Activated B cell treated with CpG ODN at 0.5 μM for 24 hours (primary cell): Measurements from ENCODE around the gene SH2D3C. TPM values are rescaled to one million over a fixed set of nuclear protein-coding genes. Genes with fewer than 3 reads are reported as not detected.

Experiments used
- ATAC-seq: fragments of 200-7000 bp; cut with Tn5 transposase; one replicate; pipeline ENCODE4 v1.10.0; 2021; ENCODE audit warnings: low read depth, mild to moderate bottlenecking, moderate library complexity
- CTCF ChIA-PET: fragments of 350-600 bp; sonication (Branson Sonifier 250); formaldehyde crosslinking; loops from one replicate; lab custom pipeline; 2021; ENCODE audit warnings: antibody characterized with exemption; lab: Charles Lee
- POLR2A ChIA-PET: fragments of 350-600 bp; sonication (Branson Sonifier 250); formaldehyde crosslinking; loops from one replicate; lab custom pipeline; 2021; ENCODE audit warnings: antibody characterized with exemption; lab: Charles Lee
- DNase-seq: peaks from one replicate; pipeline ENCODE4 v3.0.0; 2022
- H3K27ac Mint-ChIP-seq: one replicate; pipeline ENCODE4 v1.8.0; 2020; ENCODE audit warnings: mixed read lengths
- H3K27me3 Mint-ChIP-seq: one replicate; pipeline ENCODE4 v1.8.0; 2021; ENCODE audit warnings: mixed read lengths
- H3K36me3 Mint-ChIP-seq: one replicate; pipeline ENCODE4 v1.8.0; 2021; ENCODE audit warnings: low read depth, mixed read lengths
- H3K4me1 Mint-ChIP-seq: one replicate; pipeline ENCODE4 v1.8.0; 2021; ENCODE audit warnings: mixed read lengths
- H3K4me3 Mint-ChIP-seq: one replicate; pipeline ENCODE4 v1.8.0; 2020; ENCODE audit warnings: mild to moderate bottlenecking, mixed read lengths
- H3K9me3 Mint-ChIP-seq: one replicate; pipeline ENCODE4 v1.8.0; 2020; ENCODE audit warnings: mixed read lengths
- intact Hi-C: fragments of 100-400 bp; cut with micrococcal nuclease; formaldehyde crosslinking; loops from one replicate; pipeline ENCODE4 v1.15.1; 2024
- total RNA-seq: library from RNA; stranded (reverse); gene quantifications from 2 replicates; pipeline ENCODE4 v1.2.3, GENCODE V29; 2022
- TF ChIP-seq, protein P1 (sequence below): fragments of 200-600 bp; IDR thresholded peaks from one replicate; pipeline ENCODE4 v1.8.0; 2022; ENCODE audit warnings: antibody characterized with exemption, mild to moderate bottlenecking

Gene SH2D3C
- total RNA-seq, 1 donor from 2014 or later, result 51.8 TPM

- intact Hi-C loops, result no loop called here
- CTCF ChIA-PET, result no interaction called here
- POLR2A ChIA-PET, result interaction anchor here (0.7 to 1.2 kb wide), 2 partner anchors 13 to 14 kb away, joined by 3 to 4 read pairs; partner anchors contain the start of genes PTRH1 and TTC16
- TF ChIP-seq, protein P1, sequence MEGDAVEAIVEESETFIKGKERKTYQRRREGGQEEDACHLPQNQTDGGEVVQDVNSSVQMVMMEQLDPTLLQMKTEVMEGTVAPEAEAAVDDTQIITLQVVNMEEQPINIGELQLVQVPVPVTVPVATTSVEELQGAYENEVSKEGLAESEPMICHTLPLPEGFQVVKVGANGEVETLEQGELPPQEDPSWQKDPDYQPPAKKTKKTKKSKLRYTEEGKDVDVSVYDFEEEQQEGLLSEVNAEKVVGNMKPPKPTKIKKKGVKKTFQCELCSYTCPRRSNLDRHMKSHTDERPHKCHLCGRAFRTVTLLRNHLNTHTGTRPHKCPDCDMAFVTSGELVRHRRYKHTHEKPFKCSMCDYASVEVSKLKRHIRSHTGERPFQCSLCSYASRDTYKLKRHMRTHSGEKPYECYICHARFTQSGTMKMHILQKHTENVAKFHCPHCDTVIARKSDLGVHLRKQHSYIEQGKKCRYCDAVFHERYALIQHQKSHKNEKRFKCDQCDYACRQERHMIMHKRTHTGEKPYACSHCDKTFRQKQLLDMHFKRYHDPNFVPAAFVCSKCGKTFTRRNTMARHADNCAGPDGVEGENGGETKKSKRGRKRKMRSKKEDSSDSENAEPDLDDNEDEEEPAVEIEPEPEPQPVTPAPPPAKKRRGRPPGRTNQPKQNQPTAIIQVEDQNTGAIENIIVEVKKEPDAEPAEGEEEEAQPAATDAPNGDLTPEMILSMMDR, result no peak
- no peaks in the 10 kb centered on the region for H3K27me3 Mint-ChIP-seq
- peaks cover 9% of the 10 kb centered on the region for H3K36me3 Mint-ChIP-seq
- ATAC-seq (no peak), DNase-seq (no peak)
- no peaks in the 10 kb centered on the region for H3K9me3 Mint-ChIP-seq
- peaks cover 8% of the 10 kb centered on the region for H3K4me1 Mint-ChIP-seq
- no peak overlapping the region for H3K27ac Mint-ChIP-seq
- H3K4me3 Mint-ChIP-seq, result no peak overlapping the region
These were observed 48.8 kb downstream of the SH2D3C start for GRCh38 chr9:127729522-127730256.

- POLR2A ChIA-PET, result interaction anchor here (0.6 to 0.7 kb wide), 2 partner anchors 14 to 103 kb away, joined by 3 to 8 read pairs; no protein-coding TSS in a partner anchor
- intact Hi-C loops, result no loop called here
- TF ChIP-seq, protein P1, result no peak
- DNase-seq, result no peak
- Mint-ChIP-seq H3K27me3 (peaks cover 4% of the 10 kb centered on the region), H3K9me3 (no peaks in the 10 kb centered on the region), H3K27ac (no peak overlapping the region), H3K4me1 (peaks cover 2% of the 10 kb centered on the region), H3K4me3 (no peak overlapping the region), H3K36me3 (peaks cover 9% of the 10 kb centered on the region)
- CTCF ChIA-PET, result no interaction called here
- ATAC-seq, result no peak
These were observed 49.7 kb downstream of the SH2D3C start for GRCh38 chr9:127728808-127729207.

DNA sequence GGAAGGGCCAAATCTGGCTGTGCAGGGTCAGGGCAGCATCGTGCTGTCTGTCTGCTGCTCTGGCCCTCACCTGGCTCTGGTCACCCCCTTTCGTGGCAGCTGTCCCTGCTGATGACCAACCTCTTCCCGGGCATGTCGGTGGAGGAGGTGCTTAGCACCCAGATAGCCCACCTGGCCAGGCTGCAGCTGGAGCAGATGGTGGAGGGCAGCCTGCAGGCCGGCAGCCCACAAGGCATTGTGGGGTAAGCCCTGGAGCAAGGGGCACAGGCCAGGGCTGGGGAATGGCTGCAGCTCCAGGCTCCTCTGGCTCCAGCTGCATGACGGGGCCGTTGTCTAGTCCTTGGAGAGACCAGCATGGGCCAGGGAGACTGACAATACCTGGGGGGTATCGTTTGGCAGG is 51.6 kb downstream of the SH2D3C start:
- Mint-ChIP-seq H3K9me3 (no peaks in the 10 kb centered on the region), H3K27me3 (peaks cover 5% of the 10 kb centered on the region), H3K27ac (no peak overlapping the region), H3K4me3 (no peak overlapping the region), H3K4me1 (no peaks in the 10 kb centered on the region), H3K36me3 (peaks cover 2% of the 10 kb centered on the region)
- ATAC-seq (no peak), DNase-seq (no peak)
- TF ChIP-seq, protein P1, result no peak
- ChIA-PET POLR2A (no interaction called here), CTCF (no interaction called here)
- intact Hi-C loops, result no loop called here

DNA sequence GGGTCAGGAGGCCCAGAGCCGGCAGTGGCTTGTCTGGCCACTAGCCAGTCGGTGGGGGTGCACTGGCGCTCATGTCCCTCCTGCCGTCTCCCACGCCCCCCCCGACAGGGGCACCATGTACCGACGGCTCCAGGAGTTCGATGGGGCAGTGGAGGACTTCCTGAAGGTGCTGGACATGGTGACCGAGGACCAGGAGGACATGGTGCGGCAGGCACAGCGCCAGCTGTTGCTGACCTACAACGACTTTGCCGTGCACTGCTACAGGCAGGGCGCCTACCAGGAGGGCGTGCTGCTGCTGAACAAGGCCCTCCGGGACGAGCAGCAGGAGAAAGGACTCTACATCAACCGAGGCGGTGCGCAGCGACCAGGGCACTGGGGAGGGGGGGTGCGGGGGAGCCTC is 54.5 kb downstream of the SH2D3C start:
- TF ChIP-seq, protein P1, result no peak
- CTCF ChIA-PET, result no interaction called here
- Mint-ChIP-seq H3K4me3 (no peak overlapping the region), H3K9me3 (no peaks in the 10 kb centered on the region), H3K36me3 (no peaks in the 10 kb centered on the region), H3K27ac (no peak overlapping the region), H3K27me3 (peaks cover 5% of the 10 kb centered on the region), H3K4me1 (peaks cover 2% of the 10 kb centered on the region)
- no peak for DNase-seq
- no peak for ATAC-seq
- intact Hi-C loops, result no loop called here
- POLR2A ChIA-PET, result interaction anchor here (1.3 kb wide), 1 partner anchor 11 kb away, joined by 3 read pairs; no protein-coding TSS in a partner anchor

DNA sequence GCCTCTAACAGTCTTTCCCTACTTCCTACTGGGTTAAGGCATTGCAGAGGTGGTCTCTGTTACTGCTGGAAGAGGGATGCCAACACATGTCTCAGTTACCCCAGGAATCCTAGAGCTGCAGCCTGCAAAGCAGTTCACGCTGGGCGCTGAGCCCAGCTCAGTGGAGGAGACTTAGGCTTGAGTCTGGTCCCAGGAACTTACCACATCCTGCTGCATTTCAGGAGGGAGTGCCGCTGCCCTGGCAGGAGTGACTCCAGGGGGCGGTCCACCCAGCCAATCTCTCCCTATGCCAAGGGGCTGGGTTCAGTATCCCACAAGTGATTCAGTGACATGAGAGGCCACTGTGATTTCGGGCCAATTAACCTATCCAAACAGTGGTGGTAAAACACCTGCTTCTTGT is 55.0 kb downstream of the SH2D3C start:
- ChIA-PET CTCF (no interaction called here), POLR2A (interaction anchor here (1.3 kb wide), 1 partner anchor 11 kb away, joined by 3 read pairs; no protein-coding TSS in a partner anchor)
- H3K4me1 Mint-ChIP-seq, result peaks cover 2% of the 10 kb centered on the region
- no peak overlapping the region for H3K27ac Mint-ChIP-seq
- peaks cover 5% of the 10 kb centered on the region for H3K27me3 Mint-ChIP-seq
- no peak for DNase-seq
- intact Hi-C loops, result no loop called here
- no peak for ATAC-seq
- TF ChIP-seq, protein P1, result no peak
- H3K9me3 Mint-ChIP-seq, result no peaks in the 10 kb centered on the region
- no peaks in the 10 kb centered on the region for H3K36me3 Mint-ChIP-seq
- no peak overlapping the region for H3K4me3 Mint-ChIP-seq
